OCI-LY3 (cell line): ENCODE results near the gene ELAVL3.
A peak's percentile ranks its signal among the peaks of the same experiment; 100 is the strongest.

Experiments used
- H2AFZ ChIP-seq: fragments of 200-600, 300-600 bp; shearing (Covaris generic); 2 replicates; pipeline ENCODE4 v1.6.0; 2014; ENCODE audit warnings: antibody characterized with exemption, low read depth, low read length
- H3K27ac ChIP-seq: fragments of 200-600, 300-600 bp; sonication (generic); 2 replicates; pipeline ENCODE4 v1.5.1; 2014; ENCODE audit warnings: mild to moderate bottlenecking, low read length, moderate library complexity, mixed read lengths
- H3K27me3 ChIP-seq: fragments of 200-600, 300-600 bp; sonication (generic); 2 replicates; pipeline ENCODE4 v1.6.1; 2014; ENCODE audit warnings: low read depth, low read length, mixed read lengths
- H3K36me3 ChIP-seq: fragments of 200-600, 300-600 bp; sonication (generic); replicated peaks from 2 replicates; pipeline ENCODE3; 2014; ENCODE audit warnings: low read depth, low read length, mixed read lengths
- H3K4me1 ChIP-seq: fragments of 300-600, 200-600 bp; sonication (generic); 2 replicates; pipeline ENCODE4 v1.6.1; 2014; ENCODE audit warnings: low read length, mixed read lengths
- H3K4me2 ChIP-seq: fragments of 200-600, 300-600 bp; sonication (generic); 2 replicates; pipeline ENCODE4 v1.6.1; 2014; ENCODE audit warnings: low read length, mixed read lengths
- H3K4me3 ChIP-seq: fragments of 300-600, 200-600 bp; sonication (generic); 2 replicates; pipeline ENCODE4 v1.5.1; 2014; ENCODE audit warnings: antibody characterized with exemption, mild to moderate bottlenecking, low read length, moderate library complexity
- H3K79me2 ChIP-seq: fragments of 300-600, 200-600 bp; shearing (Covaris generic); 2 replicates; pipeline ENCODE4 v1.6.1; 2014; ENCODE audit warnings: mild to moderate bottlenecking, low read length, mixed read lengths
- H3K9ac ChIP-seq: fragments of 300-600, 200-600 bp; shearing (Covaris generic); 2 replicates; pipeline ENCODE4 v1.6.0; 2014; ENCODE audit warnings: mild to moderate bottlenecking, low read length, moderate library complexity
- H3K9me3 ChIP-seq: fragments of 200-600, 300-600 bp; shearing (Covaris generic); 2 replicates; pipeline ENCODE4 v1.6.1; 2014; ENCODE audit warnings: low read length, mixed read lengths; ENCODE audit not compliant: insufficient read depth
- H4K20me1 ChIP-seq: fragments of 200-600, 300-600 bp; sonication (generic); 2 replicates; pipeline ENCODE4 v1.6.1; 2016; ENCODE audit warnings: low read length, mixed read lengths; ENCODE audit not compliant: insufficient read depth
- EZH2phosphoT487 ChIP-seq: fragments of 200-600 bp; shearing (Covaris generic); IDR thresholded peaks from 2 replicates; pipeline ENCODE4 v1.6.1; 2018; ENCODE audit warnings: antibody characterized with exemption, mixed run types, low read depth
- TF ChIP-seq, protein P1 (sequence below): fragments of 200-600, 300-600 bp; sonication (generic); IDR thresholded peaks from 2 replicates; pipeline ENCODE4 v1.5.1; 2014; ENCODE audit warnings: antibody characterized with exemption, low read length, low read depth

Gene ELAVL3

DNA sequence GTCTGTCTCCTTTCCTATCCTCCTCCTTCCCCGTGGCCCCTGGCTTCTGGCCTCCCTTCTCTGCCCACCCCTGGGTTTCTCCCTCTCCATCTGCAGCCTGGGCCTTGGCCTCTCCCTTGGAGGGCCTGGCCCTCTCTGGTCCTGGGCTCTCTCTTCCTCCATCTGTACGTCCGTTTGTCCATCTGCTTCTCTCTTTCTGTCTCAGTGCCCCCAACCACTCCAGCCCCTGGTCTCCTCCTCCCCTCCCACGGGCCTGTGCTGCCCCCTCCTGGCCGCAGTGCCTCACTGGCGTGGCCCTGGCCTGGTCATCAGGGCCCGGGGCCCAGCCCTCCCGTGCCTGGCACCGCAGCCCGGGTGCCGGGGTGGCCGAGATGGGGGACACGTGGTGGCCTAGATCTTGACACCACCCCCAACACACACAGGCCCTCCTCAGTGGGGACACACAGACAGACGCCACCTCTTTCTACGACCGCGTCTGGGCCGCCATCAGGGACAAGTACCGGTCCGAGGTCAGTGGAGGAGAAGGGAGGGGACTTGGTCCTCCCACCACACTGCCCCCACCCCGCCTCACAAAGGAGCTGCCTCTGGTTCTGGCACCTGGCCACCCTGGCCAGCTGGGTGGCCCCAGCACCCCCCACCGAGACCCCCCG lies 34.1 kb downstream of the ELAVL3 start:
- Histone ChIP-seq H3K9me3 (no peaks in the 10 kb centered on the region), H3K79me2 (no peaks in the 10 kb centered on the region), H3K4me3 (no peak overlapping the region), H3K4me2 (no peak overlapping the region), H3K27ac (no peak overlapping the region), H3K36me3 (peaks cover 46% of the 10 kb centered on the region), H3K9ac (no peak overlapping the region), H4K20me1 (0 out of 2 replicates have a peak, but pooled peaks cover 2% of the 10 kb centered on the region), H3K4me1 (peaks cover 7% of the 10 kb centered on the region; the same call in 1 of the 2 replicates), H3K27me3 (no peaks in the 10 kb centered on the region), H2AFZ (no peak overlapping the region)
- TF ChIP-seq EZH2phosphoT487, result no peak
- TF ChIP-seq, protein P1, sequence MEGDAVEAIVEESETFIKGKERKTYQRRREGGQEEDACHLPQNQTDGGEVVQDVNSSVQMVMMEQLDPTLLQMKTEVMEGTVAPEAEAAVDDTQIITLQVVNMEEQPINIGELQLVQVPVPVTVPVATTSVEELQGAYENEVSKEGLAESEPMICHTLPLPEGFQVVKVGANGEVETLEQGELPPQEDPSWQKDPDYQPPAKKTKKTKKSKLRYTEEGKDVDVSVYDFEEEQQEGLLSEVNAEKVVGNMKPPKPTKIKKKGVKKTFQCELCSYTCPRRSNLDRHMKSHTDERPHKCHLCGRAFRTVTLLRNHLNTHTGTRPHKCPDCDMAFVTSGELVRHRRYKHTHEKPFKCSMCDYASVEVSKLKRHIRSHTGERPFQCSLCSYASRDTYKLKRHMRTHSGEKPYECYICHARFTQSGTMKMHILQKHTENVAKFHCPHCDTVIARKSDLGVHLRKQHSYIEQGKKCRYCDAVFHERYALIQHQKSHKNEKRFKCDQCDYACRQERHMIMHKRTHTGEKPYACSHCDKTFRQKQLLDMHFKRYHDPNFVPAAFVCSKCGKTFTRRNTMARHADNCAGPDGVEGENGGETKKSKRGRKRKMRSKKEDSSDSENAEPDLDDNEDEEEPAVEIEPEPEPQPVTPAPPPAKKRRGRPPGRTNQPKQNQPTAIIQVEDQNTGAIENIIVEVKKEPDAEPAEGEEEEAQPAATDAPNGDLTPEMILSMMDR, result peak; percentile 81

DNA sequence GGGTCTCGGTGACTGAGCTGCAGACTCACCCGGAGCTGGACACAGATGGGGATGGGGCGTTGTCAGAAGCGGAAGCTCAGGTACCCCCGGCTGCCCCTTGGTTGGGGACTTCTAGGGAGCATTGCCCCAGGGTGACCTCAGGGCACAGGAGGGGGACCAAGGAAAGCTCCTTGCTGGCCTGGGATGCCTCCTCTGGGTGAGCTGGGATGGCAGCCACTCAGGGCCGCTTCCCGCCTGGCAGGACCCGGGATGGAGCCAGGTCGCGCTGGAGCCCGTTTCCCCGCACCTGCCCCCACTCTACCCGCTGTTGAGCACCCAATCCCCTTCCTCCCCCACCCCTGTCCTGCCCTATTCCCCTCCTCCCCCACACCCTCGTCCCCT lies 34.6 kb downstream of the ELAVL3 start:
- H3K27ac ChIP-seq, result no peak overlapping the region
- H3K4me3 ChIP-seq, result no peak overlapping the region
- H3K4me2 ChIP-seq, result no peak overlapping the region
- H3K27me3 ChIP-seq, result no peaks in the 10 kb centered on the region
- H2AFZ ChIP-seq, result no peak overlapping the region
- no peaks in the 10 kb centered on the region for H3K9me3 ChIP-seq
- H3K36me3 ChIP-seq, result peaks cover 51% of the 10 kb centered on the region
- H3K79me2 ChIP-seq, result no peaks in the 10 kb centered on the region
- H4K20me1 ChIP-seq, result 0 out of 2 replicates have a peak, but pooled peaks cover 2% of the 10 kb centered on the region
- H3K9ac ChIP-seq, result no peak overlapping the region
- H3K4me1 ChIP-seq, result peaks cover 2% of the 10 kb centered on the region; the same call in 1 of the 2 replicates
- TF ChIP-seq, protein P1, result no peak
- no peak for TF ChIP-seq EZH2phosphoT487

GRCh38 chr19:11445141-11445540 lies 35.7 kb downstream of the ELAVL3 start:
- Histone ChIP-seq H3K4me1 (no peaks in the 10 kb centered on the region), H2AFZ (no peak overlapping the region), H3K9ac (no peak overlapping the region), H3K4me3 (no peak overlapping the region), H4K20me1 (0 out of 2 replicates have a peak, but pooled peaks cover 2% of the 10 kb centered on the region), H3K79me2 (no peaks in the 10 kb centered on the region), H3K27me3 (no peaks in the 10 kb centered on the region), H3K4me2 (no peak overlapping the region), H3K9me3 (no peaks in the 10 kb centered on the region), H3K36me3 (peaks cover 55% of the 10 kb centered on the region), H3K27ac (no peak overlapping the region)
- TF ChIP-seq, protein P1, result no peak
- TF ChIP-seq EZH2phosphoT487, result no peak

DNA sequence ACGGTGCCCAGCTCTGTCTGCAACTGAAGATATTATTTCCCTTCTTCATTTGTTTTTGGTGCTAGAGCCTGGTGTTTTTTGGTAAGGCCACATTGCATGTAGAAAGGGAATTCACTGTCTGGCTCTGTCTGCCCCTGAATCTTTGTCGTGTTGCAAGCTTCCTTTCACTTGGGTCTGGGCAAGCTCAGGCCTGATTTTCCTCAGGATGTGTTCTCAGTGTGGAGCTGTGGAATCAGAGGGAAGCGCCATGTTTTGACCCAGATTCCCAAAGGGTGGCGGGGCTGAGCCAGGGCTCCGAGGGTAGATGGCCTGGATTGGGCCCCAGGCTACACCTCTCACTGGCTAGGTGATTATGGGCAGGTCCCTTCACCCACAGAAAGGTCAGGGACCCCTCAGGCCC lies 36.8 kb downstream of the ELAVL3 start:
- no peak overlapping the region for H3K27ac ChIP-seq
- peaks cover 52% of the 10 kb centered on the region for H3K36me3 ChIP-seq

More for the DNA sequence above, 36.8 kb downstream of the ELAVL3 start:
- Histone ChIP-seq H3K4me3 (no peak overlapping the region), H3K27me3 (no peaks in the 10 kb centered on the region), H3K4me1 (no peaks in the 10 kb centered on the region), H3K4me2 (no peak overlapping the region), H3K9me3 (no peaks in the 10 kb centered on the region), H3K9ac (no peak overlapping the region), H3K79me2 (no peaks in the 10 kb centered on the region; the same call in 1 of the 2 replicates), H2AFZ (no peak overlapping the region), H4K20me1 (0 out of 2 replicates have a peak, but pooled peaks cover 2% of the 10 kb centered on the region)
- no peak for TF ChIP-seq EZH2phosphoT487
- TF ChIP-seq, protein P1, result no peak
